GM18951 (cell line): ENCODE results near the gene YRDC.
"Not testable (repeated sequence)": the region's sequence is repeated elsewhere in the genome, so short reads cannot be mapped to it uniquely, and the experiment has no call there.

Experiments used
- POLR2A ChIP-seq: IDR thresholded peaks from 4 replicates; pipeline ENCODE4 v1.6.1; 2011; ENCODE audit warnings: mild to moderate bottlenecking; ENCODE audit not compliant: insufficient read length, insufficient read depth; ENCODE audit errors: extremely low read depth
- in situ Hi-C: fragments of 300-500 bp; cut with MboI; formaldehyde crosslinking; loops from one replicate; pipeline ENCODE4 v1.12.0; 2022; ENCODE audit warnings: low sequenced_read_pairs, mixed read lengths, inconsistent platforms; ENCODE audit not compliant: unreplicated experiment

The YRDC gene

GRCh38 chr1:37808369-37809319 is 636 bp upstream of the YRDC start:
- in situ Hi-C loops, result no loop called here
- TF ChIP-seq POLR2A, result no peak

GRCh38 chr1:37807220-37807554 is 821 bp downstream of the YRDC start:
- TF ChIP-seq POLR2A, result no peak
- in situ Hi-C loops, result no loop called here

DNA sequence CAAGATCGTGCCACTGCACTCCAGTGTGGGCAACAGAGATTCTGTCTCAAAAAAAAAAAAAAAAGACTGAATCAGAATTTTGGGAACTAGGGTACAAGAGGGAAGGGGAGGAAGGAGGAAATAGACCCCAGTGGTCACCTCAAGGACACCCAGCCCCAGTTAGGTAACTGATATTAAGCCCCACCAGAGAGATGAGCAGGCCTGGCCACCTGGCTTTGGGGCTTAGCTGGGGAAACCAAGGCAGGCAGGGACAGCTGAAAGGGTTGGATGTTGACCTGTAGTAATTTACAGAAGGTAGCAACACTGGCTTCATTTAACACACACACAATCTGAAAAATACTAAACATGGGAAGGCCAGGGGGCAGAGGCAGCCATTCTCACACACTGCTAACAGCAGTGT is 5.6 kb downstream of the YRDC start:
- TF ChIP-seq POLR2A, result no peak
- in situ Hi-C loops, result no loop called here

DNA sequence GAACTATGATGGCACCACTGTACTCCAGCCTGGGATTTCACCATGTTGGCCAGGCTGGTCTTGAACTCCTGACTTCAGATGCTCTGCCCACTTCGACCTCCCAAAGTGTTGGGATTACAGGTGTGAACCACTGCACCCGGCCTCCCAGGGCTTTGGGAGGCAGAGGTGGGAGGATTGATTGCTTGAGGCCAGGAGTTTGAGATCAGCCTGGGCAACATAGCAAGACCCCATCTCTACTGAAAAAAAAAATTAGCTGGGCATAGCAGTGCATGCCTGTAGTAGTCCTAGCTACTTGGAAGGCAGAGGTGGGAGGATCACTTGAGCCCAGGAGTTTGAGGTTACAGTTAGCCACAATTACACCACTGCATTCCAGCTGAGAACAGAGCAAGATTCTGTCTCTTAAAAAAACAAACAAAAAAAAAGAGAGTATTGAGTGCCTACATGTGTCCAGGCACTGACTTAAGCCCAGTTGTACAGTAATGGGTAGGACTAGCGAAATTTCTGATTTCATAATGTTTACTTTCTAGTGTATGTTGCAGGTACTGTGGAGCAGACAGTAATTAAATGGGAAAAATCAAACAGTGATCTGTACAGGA is 10.2 kb downstream of the YRDC start:
- TF ChIP-seq POLR2A, result no peak
- in situ Hi-C loops, result no loop called here

GRCh38 chr1:37795340-37796125 is 12.5 kb downstream of the YRDC start:
- in situ Hi-C loops, result no loop called here
- TF ChIP-seq POLR2A, result no peak

- in situ Hi-C loops, result no loop called here
- no peak for TF ChIP-seq POLR2A
Measured at GRCh38 chr1:37794372-37795339, 13.4 kb downstream of the YRDC start.

DNA sequence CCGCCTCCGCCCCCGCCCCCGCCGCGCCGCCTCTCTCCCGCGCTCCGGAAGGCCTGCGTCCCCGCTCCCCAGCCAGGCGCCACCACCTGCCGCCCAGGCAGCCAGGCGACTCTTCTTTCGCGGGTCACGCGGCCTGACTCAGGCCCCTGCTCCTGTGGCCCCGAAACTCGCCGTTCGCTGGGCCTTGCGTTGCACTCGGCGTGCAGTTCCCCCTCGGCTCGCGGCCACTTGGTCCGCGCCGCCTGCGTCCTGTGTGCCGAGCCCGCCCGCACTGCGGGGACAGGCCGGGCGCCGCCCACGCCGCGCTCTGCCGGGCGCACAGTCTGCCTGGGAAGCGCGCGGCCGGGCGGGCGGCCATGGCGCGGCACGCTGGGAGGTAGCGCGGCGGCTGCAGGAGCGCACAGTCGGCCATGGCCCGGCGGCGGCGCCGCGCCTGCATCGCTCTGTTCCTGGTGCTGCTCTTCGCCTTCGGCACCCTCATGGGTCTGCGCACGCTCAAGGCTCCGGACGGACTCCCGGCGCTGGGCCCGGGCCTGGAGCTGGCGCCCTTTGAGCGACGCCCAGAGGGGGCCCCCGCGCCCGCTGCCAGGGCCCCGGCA is 14.1 kb downstream of the YRDC start, which contains the start of gene MANEAL:
TSS of gene MANEAL (plus strand) at position 75 of the 599 bp plus-strand sequence. CDS start at position 411, 336 bp downstream.
- in situ Hi-C loops, result no loop called here
- TF ChIP-seq POLR2A, result peak; percentile 53

DNA sequence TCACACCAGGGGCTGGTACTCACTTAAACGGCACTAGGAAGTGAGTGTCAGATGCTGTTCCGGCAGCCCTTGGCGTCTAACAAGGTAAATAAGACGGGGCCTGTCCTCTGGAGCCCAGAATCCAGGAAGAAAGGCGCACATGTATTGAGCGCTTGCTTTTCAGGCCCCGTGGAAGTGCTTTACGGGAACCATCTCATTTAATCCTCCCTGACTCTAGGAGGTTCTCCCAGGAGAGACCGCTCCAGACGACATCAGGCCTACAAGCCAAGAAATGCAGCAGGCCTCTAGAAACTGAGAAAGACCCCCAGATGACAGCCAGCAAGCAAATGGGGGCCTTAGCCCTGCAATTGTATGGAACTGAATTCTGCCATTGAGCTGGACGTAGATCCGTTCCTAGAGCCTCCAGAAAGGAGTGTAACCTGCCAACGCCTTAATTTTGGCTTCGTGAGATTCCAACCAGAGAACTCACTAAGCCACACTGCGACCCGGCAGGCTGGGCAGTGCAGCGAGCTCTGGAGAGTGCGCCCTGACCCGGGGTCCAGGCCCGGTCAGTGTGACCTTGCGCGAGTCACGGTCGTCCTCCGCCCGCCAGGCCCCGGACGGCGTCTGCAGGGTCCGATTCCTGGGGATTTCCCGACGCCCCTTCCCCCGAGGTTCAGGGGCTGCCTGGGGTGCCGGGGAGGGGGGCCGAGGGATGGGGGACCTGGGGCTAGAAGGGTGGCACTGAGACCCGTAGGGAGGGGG is 14.9 kb downstream of the YRDC start:
- in situ Hi-C loops, result no loop called here
- no peak for TF ChIP-seq POLR2A

- in situ Hi-C loops, result no loop called here
- no peak for TF ChIP-seq POLR2A
Measured at GRCh38 chr1:37782491-37782890, 25.5 kb downstream of the YRDC start.

DNA sequence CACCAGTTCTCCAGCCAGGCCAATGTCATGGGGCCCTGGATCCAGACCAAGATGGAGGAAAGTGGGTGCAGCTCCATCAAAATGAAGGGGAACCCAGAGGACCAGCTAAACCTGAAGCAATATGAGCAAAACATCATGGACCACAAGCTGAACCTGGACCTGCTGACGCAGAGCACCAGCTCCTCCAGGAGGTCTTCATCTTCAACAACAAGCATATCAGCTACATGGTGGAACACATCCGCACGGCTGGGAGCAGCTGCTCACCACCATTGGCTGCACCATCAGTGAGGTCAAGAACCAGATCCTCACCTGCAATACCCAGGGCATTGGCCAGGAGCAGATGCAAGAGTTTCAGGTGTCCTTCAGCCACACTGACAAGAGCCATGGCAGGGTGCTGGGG is 29.4 kb downstream of the YRDC start:
- in situ Hi-C loops, result no loop called here

DNA sequence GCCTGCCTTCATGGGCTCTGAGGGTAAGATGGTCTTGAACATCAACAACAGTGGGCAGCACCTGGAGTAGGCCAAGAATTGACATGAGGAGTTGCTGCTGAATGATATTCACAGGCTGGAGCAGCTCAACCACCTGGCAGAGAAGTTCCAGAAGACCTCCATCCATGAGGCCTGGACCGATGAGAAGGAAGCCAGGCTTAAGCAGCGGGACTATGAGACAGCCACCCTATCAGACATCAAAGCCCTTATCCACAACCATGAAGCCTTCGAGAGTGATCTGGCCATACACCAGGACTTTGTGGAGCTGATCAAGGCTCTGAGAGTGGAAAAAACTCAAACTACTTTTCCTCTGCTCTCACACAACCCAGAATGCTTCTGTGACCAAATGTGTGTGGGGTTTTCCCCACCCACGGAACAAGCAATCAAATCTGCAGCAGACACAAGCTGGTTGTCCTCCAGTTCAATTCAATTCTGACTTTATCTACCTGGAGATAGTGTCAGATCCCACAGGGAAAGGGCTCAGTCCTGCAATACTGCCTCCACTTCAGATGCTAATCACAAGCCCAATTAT is 31.0 kb downstream of the YRDC start:
- no peak for TF ChIP-seq POLR2A
- in situ Hi-C loops, result no loop called here

More for the DNA sequence above, 29.4 kb downstream of the YRDC start:
- TF ChIP-seq POLR2A, result no peak

DNA sequence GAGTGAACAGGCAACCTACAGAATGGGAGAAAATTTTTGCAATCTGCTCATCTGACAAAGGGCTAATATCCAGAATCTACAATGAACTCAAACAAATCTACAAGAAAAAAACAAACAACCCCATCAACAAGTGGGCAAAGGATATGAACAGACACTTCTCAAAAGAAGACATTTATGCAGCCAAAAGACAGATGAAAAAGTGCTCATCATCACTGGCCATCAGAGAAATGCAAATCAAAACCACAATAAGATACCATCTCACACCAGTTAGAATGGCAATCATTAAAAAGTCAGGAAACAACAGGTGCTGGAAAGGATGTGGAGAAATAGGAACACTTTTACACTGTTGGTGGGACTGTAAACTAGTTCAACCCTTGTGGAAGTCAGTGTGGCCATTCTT is 36.6 kb downstream of the YRDC start:
- in situ Hi-C loops, result not testable (repeated sequence)
